ENCODE results near the gene APOL5.
"Not testable (repeated sequence)": the region's sequence is repeated elsewhere in the genome, so short reads cannot be mapped to it uniquely, and the experiment has no call there.

Gene APOL5

DNA sequence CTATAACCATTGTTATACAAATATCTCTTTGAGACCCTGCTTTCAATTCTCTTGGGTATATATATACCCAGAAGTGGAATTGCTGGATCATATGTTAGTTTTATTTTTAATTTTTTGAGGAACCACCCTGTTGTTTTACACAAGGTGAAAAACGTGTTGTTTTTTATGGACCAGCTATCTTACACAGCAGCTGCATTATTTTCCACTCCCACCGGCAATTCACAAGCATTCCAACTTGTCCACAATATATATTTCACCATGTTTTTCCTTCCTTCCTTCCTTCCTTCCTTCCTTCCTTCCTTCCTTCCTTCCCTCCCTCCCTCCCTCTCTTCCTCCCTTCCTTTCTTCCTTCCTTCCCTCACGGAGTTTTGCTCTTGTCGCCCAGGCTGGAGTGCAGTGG is 6.3 kb upstream of the APOL5 start:
- DNase-seq (ENCODE audit: low read depth): no peak

DNA sequence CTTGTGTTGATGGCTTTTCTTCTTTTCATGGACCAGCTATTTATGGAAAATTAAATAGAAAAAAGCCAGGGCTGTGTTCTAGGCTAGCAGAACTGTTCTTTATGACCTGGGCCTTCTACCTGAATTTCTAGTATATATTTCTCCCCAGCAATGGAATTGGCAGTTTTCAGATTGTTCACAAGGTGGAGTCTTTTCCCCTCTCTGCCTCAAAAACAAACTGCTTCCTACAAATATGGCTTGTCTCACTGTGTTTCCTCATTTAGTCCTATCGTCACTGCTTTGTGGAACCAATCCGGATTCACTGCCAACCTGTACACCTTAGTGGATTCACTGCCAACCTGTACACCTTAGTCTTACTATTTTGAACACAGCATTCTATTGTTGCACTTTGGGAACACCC is 5.0 kb upstream of the APOL5 start:
- DNase-seq (ENCODE audit: low read depth): no peak

DNA sequence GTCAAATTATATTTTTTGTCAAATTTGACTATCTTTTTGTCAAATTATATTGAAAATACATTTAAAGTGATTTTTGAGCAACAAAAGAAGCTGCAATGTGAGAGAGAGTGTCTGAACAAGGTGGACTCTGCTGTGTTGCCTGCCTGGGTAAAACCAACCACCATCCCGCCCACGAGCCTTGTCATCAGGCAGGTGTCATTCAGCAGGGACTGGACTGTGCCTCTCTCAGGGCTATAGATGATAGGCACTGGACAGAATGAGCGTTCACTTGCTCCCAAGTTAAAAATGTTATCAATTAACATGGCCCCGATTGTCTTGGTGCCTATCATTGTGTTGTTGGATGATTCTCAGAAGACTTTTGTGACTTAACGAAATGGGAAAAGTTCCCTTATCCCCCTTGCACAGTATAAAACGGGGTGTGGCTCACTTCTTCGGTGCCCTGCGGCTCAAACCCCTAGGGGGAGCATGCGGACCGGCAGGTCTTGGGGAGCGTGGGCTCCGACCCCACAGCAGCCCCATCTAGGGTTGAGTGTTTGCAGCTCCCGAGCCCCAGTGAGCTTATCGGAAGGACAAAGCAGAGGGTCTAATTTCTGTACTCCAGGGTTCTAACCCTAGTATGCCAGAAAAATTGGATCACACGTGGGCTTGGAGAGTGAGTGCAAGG is 1.7 kb downstream of the APOL5 start:
- DNase-seq (ENCODE audit: low read depth): no peak

DNA sequence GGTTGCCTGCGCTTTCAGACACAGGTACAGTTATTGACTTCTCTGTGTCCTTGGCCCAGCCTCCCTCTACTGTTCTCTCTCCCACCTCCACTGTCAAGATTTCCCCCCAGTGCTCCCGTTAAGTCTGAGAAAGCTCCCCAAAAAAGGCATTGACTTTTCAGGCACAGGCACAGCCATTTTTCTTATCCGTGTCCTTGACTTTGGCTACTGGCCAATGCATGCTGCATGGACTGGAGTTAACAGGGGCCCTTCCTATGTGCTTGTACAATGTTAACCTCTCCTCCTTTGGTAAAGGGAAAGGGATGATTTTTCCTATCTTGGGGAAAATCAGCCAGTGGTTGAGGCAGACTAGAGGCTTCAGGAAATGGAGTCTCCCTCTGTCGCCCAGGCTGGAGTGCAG is 4.3 kb downstream of the APOL5 start:
- DNase-seq (ENCODE audit: low read depth): no peak

DNA sequence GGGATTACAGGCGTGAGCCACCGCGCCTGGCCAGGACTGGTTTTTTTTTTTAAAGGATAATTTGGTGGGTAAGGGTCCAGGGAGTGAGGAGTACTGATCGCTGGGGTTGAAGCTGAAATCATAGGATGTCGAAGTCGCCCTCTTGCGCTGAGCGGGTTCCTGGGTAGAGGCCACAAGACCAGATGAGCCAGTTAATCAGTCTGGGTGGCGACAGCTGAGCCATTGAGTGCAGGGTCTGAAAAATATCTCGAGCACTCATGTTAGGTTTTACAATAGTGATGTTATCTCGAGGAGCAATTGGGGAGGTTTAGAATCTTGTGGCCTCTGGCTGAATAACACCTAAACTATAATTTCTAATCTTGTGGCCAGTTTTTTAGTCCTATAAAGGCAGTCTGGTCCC is 7.8 kb downstream of the APOL5 start:
- DNase-seq (ENCODE audit: low read depth): no peak

DNA sequence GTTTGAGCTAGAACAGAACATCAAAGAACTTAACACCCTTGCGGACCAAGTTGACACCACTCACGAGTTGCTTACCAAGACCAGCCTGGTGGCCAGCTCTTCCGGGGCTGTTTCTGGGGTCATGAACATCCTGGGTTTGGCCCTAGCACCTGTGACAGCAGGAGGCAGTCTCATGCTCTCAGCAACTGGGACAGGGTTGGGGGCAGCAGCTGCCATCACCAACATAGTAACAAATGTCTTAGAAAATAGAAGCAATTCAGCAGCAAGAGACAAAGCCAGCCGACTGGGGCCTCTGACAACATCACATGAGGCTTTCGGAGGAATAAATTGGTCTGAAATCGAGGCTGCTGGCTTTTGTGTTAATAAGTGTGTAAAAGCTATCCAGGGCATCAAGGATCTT is 8.7 kb downstream of the APOL5 start:
- DNase-seq (ENCODE audit: low read depth): no peak

DNA sequence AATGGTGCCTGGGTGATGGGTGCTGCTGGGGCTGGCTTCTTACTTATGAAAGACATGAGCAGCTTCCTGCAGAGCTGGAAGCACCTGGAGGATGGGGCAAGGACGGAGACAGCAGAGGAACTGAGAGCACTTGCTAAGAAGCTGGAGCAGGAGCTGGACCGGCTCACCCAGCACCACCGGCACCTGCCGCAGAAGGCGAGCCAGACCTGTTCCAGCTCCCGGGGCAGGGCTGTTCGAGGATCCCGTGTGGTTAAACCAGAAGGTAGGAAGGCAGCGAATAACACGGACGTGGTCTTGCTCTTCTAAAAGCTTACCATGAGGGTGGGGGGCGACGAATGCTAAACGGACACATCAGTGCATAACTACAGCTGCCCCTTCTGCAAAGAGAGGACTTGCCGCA is 9.3 kb downstream of the APOL5 start:
- no peak for DNase-seq (ENCODE audit: low read depth)

DNA sequence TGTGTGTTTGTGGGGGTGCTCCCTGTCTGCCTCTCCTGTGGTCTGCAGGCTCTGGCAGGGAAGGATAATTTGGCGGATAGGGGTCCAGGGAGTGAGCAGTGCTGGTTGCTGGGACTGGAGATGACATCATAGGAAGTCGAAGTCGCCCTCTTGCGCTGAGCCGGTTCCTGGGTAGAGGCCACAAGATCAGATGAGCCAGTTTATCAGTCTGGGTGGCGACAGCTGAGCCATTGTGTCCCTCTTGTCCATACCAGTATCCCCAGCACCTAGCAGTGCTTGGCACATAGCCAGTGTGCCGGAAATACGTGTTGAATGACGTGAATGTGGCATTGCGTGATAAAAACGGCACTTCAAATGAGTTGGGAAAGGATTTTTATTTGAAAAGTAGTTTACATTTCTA is 9.8 kb downstream of the APOL5 start:
- no peak for DNase-seq (ENCODE audit: low read depth)

DNA sequence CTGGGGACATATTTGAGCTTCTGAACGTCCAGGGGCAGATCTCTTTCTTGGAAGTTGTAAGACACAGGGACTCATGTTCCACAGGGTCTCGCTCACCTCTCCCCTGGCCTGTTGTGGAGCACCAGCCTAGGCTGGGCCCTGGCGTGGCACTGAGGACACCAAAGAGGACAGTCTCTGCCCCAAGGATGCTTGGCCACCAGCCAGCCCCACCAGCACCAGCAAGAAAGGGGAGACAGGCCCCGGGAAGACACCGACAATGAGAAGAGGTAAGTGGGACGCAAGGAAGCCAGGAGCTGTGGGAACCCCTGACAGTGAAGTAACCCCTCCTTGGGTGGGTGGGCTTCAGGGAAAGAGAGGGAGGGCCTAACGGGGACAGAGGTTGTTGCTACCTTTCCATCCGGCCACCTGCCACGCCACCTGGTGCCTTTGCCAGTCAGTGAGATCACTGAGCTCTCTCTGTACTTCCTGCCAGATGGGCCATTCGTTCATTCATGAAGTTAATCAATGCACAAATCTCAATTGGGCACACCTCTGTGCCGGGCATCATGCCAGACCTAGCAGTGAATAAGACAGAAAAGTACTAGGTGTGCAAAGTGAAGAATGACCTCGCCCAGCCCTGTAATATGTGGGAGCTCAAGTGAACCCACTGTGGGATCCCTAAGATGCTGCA is 11.1 kb downstream of the APOL5 start:
- no peak for DNase-seq (ENCODE audit: low read depth)

DNA sequence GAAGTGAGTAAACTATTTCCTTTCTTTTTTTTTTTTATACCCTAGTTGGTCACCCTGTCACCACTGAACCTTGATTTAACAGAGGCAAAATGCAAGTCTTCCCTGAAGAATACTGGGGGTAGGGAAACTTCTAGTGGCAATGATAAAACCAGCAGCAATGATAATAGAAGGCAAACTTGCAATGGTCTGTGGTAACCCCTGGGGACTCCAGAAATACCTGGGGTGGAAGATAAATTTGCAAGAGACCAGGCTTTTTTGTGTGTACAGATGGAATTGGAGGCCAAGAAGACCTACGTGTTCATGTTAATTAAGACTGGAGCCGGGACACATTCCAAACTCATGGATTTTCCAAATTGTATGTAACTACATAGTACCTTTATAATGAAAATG is 11.6 kb downstream of the APOL5 start:
- DNase-seq (ENCODE audit: low read depth): no peak

DNA sequence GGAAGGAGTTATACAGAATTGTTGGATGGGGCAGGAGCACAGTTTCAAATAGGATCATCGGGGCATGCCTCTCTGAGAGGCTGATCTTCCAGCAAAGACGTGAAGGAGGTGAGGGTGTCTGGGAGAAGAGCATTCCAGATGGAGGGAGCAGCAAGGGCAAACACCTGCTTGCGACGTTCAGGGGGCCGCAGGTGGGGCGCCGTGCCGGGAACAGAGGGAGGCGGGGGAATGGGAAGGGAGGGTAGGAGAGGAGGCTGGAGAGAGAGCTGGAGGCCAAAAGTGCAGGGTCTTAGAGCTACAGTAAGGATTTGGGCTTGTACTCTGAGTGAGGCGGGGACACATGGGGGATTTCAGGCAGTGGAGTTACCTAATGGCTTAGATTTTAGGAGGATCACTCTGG is 13.6 kb downstream of the APOL5 start:
- DNase-seq (ENCODE audit: low read depth): no peak

DNA sequence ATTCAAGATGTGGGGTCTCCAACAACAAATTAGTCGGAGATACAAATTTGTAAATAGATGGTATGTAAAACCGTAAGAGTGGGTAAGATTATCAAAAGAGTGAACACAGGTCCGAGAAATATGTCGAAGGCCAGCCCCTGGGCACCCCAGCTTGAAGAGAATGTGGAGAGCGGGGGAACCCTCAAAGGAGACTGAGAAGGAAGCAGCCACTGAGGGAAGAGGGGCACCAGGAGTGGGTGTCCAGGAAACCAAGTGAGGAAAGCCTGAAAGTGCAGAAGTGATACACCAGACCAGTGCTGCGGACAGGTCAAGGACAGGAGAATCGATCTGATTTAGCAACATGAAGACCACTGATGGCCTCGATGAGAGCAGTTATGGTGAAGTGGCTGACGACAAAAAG is 14.4 kb downstream of the APOL5 start:
- no peak for DNase-seq (ENCODE audit: low read depth)

DNA sequence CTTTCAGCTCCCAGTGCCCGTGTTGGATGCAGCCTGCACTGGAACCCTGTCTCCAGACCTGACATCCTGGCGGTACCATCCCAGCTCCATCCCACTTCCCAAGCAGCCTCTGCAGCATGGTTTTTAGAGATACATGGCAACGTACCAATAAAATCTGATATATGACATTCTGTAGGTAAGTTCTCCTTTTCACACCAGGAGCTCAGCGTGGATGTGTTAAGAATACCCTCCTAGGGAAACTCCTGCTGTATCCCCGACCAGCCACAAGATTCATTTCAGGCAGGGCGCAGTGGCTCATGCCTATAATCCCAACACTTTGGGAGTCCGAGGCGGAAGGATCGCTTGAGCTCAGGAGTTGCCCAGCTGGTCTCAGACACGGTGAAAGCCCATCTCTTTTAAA is 15.4 kb downstream of the APOL5 start:
- no peak for DNase-seq (ENCODE audit: low read depth)

DNA sequence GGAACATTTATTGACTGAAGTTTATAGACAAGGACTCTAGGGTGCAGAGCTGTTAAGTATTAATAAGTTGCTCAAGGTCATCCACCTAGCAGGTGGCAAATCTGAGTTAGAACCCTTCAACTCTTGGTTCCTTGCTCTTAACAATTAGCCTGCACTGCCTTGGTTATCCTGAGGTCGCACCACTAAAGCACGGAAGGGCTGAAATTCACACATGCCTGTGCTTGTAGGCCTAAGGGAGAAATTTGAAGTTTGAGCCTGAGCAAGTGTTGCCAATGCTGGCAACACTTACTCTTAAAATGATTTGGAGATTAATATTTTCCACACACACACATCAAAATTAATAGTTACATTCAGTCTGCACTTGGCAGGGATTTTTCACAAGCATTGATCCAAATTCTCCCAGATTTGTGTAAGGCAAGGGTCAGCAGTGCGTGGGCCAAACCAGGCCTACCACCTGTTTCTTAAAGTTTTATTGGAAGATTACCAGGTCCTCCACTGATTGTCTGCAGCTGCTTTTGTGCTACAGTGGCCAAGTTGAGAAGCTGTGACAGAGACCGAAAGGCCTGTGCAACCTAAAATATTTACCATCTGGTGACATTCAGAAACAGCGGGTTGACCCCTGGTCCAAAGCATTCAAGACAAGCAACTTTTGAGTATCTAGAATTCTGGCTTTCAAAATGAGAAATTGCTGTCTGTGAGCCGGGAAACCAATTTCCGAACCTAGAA is 16.3 kb downstream of the APOL5 start:
- no peak for DNase-seq (ENCODE audit: low read depth)

DNA sequence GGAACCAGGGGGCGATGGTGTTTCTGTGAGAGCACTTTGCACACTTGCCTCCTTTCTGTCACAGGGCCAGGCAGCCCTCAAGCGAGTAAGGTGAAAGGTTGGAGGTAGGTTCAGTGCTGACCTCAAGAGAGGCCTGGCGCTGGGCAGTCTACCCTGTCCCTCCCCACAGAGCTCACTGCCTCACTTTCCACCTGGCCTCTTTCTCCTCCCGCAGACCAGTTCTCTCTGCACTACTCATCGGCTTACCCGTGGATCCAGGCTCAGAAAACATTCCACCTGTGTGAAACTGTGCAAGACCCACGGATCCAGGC is 16.8 kb downstream of the APOL5 start:
- DNase-seq (ENCODE audit: low read depth): no peak

DNA sequence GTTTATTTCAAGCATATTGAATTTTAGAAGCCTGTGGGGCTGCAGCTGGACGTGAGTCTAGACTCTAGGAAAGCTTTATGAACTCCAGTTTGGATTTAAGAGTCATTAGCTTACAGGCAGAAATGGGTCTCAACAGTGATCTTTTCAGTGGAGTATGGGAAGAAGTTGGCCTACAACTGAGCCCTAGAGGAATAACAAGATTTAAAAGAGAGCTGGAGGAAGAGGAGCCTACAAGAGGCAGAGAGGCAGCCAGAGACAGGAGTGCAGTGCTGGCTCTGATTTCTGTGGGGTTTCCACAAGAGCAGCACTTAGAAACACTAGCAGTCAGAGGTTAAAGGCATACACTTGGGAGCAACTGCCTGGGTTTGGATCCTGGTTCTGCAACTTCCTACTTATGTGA is 17.9 kb downstream of the APOL5 start:
- DNase-seq (ENCODE audit: low read depth): no peak

DNA sequence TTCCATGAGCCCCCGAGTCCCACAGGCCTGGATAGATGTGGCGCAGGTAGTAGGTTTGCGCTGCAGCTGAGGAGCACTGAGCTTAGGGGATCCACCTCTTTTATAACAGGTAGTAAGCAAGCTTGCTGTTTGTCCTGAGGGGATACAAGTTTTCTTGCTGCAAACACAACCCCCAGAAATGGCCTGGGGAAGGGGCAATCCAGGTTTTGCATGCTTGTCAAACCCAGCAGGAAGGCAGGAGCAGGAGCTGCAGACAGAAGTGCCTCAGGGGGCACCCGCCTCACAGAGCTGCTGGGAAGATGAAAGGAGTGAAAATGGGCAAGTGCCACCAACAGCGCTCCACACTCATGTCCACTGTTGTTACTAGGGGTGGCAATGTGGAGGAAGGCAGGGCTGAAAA is 18.5 kb downstream of the APOL5 start:
- DNase-seq (ENCODE audit: low read depth): no peak

DNA sequence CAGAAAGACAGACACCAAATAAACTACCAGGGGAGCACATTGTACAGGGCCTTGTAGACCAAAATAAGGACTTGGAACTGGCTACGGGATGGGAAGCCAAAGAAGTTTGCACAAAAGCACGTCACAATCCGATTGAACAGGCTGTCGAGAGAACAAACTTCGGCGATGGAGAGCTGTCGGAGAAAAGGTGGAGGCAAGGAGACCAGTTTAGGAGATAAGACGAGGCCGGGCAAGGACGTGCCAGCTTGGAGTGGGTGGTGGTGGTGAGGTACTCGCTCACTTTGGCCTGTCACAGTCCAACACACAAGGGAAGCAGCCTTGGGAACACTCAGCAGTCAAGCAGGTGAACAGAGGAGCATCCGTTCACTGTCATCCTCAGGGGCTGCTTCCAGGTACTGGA is 19.0 kb downstream of the APOL5 start:
- DNase-seq (ENCODE audit: low read depth): no peak

DNA sequence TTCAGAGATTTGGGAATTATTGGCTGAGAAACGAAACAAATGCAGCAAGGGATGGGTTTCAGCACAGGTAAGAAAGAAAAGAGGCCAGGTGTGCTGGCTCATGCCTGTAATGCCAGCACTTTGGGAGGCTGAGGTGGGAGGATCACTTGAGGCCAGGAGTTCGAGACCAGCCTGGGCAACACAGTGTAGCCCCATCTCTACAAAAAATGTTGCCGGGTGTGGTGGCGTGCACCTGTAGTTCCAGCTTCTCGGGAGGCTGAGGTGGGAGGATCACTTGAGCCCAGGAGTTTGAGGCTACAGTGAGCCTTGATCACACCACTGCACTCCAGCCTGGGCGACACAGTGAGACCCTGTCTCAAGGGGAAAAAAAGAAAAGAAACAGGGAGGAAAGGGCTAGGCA is 20.2 kb downstream of the APOL5 start:
- not testable (repeated sequence) for DNase-seq (ENCODE audit: low read depth)

DNA sequence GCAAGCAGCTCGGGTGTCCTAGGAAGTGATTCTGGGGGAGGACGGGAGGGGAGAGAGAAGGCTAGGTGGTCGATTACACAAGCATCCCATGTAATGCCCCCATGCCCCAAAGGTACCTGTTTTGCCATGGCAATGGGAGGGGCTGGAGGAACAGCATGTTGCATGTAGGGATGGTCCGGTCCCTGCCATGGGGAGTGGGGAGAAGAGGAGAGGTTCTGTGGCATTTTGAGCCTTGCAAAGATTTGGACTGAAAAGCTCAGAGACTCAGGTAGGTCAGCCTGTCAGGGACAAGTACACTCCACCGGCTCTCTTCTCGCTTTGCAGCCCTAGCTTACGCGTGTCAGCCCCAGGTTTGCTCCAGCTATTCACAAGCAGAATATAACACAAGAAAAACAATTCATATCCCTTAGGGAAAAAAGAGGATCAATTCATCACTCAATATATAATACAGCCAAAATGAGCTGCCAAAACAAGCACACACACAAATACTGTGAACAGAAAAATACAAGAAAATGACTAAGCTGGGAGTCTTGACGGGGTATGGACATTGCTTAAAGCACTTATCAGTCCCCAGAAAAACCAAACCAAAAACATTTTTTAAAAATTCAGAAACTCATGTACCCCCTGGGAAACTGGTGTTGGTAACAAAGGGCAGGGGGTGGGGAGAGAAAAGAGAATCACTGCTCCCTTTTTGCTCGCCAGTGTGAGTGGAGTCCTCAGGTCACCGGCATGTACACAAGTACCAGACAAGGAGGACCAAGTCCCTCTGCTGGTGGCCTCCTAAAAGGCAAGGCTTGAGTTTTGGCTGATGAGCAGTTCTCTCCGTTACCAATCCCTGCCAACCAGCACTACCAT is 21.6 kb downstream of the APOL5 start:
- DNase-seq (ENCODE audit: low read depth): no peak

DNA sequence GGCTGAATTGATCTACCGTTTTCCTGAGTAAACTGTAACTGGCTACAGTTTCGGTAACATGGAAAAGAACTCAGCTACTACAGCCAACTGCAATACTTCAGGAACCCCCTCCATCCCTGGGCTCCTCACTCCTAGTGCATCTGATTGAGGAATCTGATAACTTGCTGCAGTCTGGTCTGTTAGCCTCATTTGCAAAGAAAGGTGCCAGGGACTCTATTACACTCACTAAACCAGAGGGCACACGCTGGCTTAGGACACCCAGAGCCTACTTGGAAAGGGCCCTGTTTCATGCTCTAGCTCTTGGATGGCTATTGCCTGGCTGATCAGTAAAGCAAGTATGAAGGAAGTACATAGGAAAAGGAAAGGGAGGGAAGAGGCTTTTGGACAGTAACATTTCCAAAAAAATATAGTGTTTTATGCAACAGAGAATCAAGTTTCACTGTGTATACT is 22.3 kb downstream of the APOL5 start:
- DNase-seq (ENCODE audit: low read depth): no peak

DNA sequence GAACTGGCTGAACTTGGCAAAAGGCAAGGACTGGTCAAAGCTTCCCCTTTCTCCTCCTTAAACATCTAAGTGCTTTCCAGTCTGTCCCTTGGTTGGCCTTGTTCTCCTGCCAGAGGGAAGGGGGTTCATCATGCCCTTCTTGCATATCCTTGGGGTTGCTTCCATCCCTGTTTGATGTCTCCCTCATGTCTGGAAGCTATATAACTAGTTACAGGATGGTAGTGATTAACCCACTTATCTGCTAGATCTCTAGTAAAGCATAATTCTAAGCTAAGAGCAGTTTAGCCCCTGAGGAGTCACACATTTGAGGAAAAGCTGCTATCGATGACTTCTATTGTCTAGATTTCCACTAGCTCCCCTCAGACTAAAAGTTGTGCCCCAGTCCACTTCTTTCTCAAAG is 22.9 kb downstream of the APOL5 start:
- DNase-seq (ENCODE audit: low read depth): no peak
